Stimulated activated CD4-positive, alpha-beta T cell treated with anti-CD3 and anti-CD28 coated beads, Interleukin-4, amount 100 ng/mL, for 4 hours (primary cell): ENCODE measurements around the gene CMTR2.

Source experiments
- DNase-seq, 2 experiments: peaks; one replicate each; pipeline ENCODE4 v3.0.0-alpha.2; 2020

Gene CMTR2

GRCh38 chr16:71264299-71264698 lies 24.9 kb downstream of the CMTR2 start:
- no peak for DNase-seq

- no peak for DNase-seq
These were observed 25.6 kb downstream of the CMTR2 start for GRCh38 chr16:71263582-71263981.

GRCh38 chr16:71262391-71262790 lies 26.8 kb downstream of the CMTR2 start:
- no peak for DNase-seq

- DNase-seq: no peak
These were observed 28.2 kb downstream of the CMTR2 start for GRCh38 chr16:71260995-71261394.

- DNase-seq: no peak
These were observed 30.1 kb downstream of the CMTR2 start for GRCh38 chr16:71259086-71259485.

- DNase-seq: no peak
These were observed 30.8 kb downstream of the CMTR2 start for GRCh38 chr16:71258372-71258771.

- no peak for DNase-seq
These were observed 31.4 kb downstream of the CMTR2 start for GRCh38 chr16:71257768-71258167.

- DNase-seq: no peak
These were observed 33.5 kb downstream of the CMTR2 start for GRCh38 chr16:71255721-71256120.

- no peak for DNase-seq
These were observed 34.2 kb downstream of the CMTR2 start for GRCh38 chr16:71254832-71255525.

GRCh38 chr16:71250461-71251235 lies 38.6 kb downstream of the CMTR2 start:
- DNase-seq: no peak

- no peak for DNase-seq
These were observed 39.8 kb downstream of the CMTR2 start for GRCh38 chr16:71249399-71249798.

- no peak for DNase-seq
These were observed 41.7 kb downstream of the CMTR2 start for GRCh38 chr16:71247478-71247877.

- no peak for DNase-seq
These were observed 42.9 kb downstream of the CMTR2 start for GRCh38 chr16:71246309-71246708.

GRCh38 chr16:71244521-71244920 lies 44.7 kb downstream of the CMTR2 start:
- no peak for DNase-seq

GRCh38 chr16:71242601-71243000 lies 46.6 kb downstream of the CMTR2 start:
- DNase-seq: no peak

GRCh38 chr16:71242036-71242435 lies 47.2 kb downstream of the CMTR2 start:
- DNase-seq: no peak
